IPS-18c (cell line): ENCODE measurements around the gene RFTN1.

Experiments used
- H3K4me3 ChIP-seq: 2 replicates; pipeline ENCODE4 v1.7.0; 2013; ENCODE audit warnings: low read depth, mild to moderate bottlenecking, low read length, moderate library complexity; ENCODE audit not compliant: insufficient read depth
- H3K9me3 ChIP-seq: one replicate; pipeline ENCODE4 v1.6.1; 2013; ENCODE audit warnings: mild to moderate bottlenecking, low read length, moderate library complexity; ENCODE audit not compliant: control insufficient read depth, insufficient read depth

The RFTN1 gene

GRCh38 chr3:16330351-16330750, 183.1 kb downstream of the RFTN1 start:
- H3K4me3 ChIP-seq = no peak overlapping the region

GRCh38 chr3:16329826-16330129, 183.7 kb downstream of the RFTN1 start:
- Histone ChIP-seq H3K9me3 (no peaks in the 10 kb centered on the region), H3K4me3 (no peak overlapping the region)

More at GRCh38 chr3:16330351-16330750, 183.1 kb downstream of the RFTN1 start:
- H3K9me3 ChIP-seq = no peaks in the 10 kb centered on the region

GRCh38 chr3:16329036-16329825, 184.3 kb downstream of the RFTN1 start:
- Histone ChIP-seq H3K9me3 (no peaks in the 10 kb centered on the region), H3K4me3 (no peak overlapping the region)

- Histone ChIP-seq H3K4me3 (no peak overlapping the region), H3K9me3 (no peaks in the 10 kb centered on the region)
Observed at GRCh38 chr3:16328124-16328523, 185.4 kb downstream of the RFTN1 start.

GRCh38 chr3:16326724-16327349, 186.7 kb downstream of the RFTN1 start:
- Histone ChIP-seq H3K4me3 (no peak overlapping the region), H3K9me3 (no peaks in the 10 kb centered on the region)

GRCh38 chr3:16325850-16326249, 187.6 kb downstream of the RFTN1 start:
- H3K9me3 ChIP-seq = no peaks in the 10 kb centered on the region
- H3K4me3 ChIP-seq = no peak overlapping the region

- no peaks in the 10 kb centered on the region for H3K9me3 ChIP-seq
- H3K4me3 ChIP-seq = no peak overlapping the region
Observed at GRCh38 chr3:16323737-16324136, 189.8 kb downstream of the RFTN1 start.

- no peak overlapping the region for H3K4me3 ChIP-seq
- H3K9me3 ChIP-seq = no peaks in the 10 kb centered on the region
Observed at GRCh38 chr3:16322189-16322588, 191.3 kb downstream of the RFTN1 start.

- Histone ChIP-seq H3K4me3 (no peak overlapping the region), H3K9me3 (no peaks in the 10 kb centered on the region)
Observed at GRCh38 chr3:16320711-16321110, 192.8 kb downstream of the RFTN1 start.

GRCh38 chr3:16319723-16320122, 193.8 kb downstream of the RFTN1 start:
- no peak overlapping the region for H3K4me3 ChIP-seq
- no peaks in the 10 kb centered on the region for H3K9me3 ChIP-seq

GRCh38 chr3:16319307-16319706, 194.2 kb downstream of the RFTN1 start:
- Histone ChIP-seq H3K9me3 (no peaks in the 10 kb centered on the region), H3K4me3 (no peak overlapping the region)

- Histone ChIP-seq H3K9me3 (no peaks in the 10 kb centered on the region), H3K4me3 (no peak overlapping the region)
Observed at GRCh38 chr3:16318176-16318575, 195.3 kb downstream of the RFTN1 start.

GRCh38 chr3:16317561-16317945, 195.9 kb downstream of the RFTN1 start:
- Histone ChIP-seq H3K4me3 (no peak overlapping the region), H3K9me3 (no peaks in the 10 kb centered on the region)

- Histone ChIP-seq H3K4me3 (no peak overlapping the region), H3K9me3 (no peaks in the 10 kb centered on the region)
Observed at GRCh38 chr3:16316847-16317560, 196.5 kb downstream of the RFTN1 start.

- H3K9me3 ChIP-seq = no peaks in the 10 kb centered on the region
- H3K4me3 ChIP-seq = no peak overlapping the region
Observed at GRCh38 chr3:16316396-16316795, 197.1 kb downstream of the RFTN1 start.

GRCh38 chr3:16315623-16316022, 197.9 kb downstream of the RFTN1 start:
- H3K9me3 ChIP-seq = no peaks in the 10 kb centered on the region
- H3K4me3 ChIP-seq = no peak overlapping the region

GRCh38 chr3:16313886-16314645, 199.4 kb downstream of the RFTN1 start:
- Histone ChIP-seq H3K4me3 (no peak overlapping the region), H3K9me3 (no peaks in the 10 kb centered on the region)
